Measurements from ENCODE around the gene TMPRSS2.

TMPRSS2 gene

DNA sequence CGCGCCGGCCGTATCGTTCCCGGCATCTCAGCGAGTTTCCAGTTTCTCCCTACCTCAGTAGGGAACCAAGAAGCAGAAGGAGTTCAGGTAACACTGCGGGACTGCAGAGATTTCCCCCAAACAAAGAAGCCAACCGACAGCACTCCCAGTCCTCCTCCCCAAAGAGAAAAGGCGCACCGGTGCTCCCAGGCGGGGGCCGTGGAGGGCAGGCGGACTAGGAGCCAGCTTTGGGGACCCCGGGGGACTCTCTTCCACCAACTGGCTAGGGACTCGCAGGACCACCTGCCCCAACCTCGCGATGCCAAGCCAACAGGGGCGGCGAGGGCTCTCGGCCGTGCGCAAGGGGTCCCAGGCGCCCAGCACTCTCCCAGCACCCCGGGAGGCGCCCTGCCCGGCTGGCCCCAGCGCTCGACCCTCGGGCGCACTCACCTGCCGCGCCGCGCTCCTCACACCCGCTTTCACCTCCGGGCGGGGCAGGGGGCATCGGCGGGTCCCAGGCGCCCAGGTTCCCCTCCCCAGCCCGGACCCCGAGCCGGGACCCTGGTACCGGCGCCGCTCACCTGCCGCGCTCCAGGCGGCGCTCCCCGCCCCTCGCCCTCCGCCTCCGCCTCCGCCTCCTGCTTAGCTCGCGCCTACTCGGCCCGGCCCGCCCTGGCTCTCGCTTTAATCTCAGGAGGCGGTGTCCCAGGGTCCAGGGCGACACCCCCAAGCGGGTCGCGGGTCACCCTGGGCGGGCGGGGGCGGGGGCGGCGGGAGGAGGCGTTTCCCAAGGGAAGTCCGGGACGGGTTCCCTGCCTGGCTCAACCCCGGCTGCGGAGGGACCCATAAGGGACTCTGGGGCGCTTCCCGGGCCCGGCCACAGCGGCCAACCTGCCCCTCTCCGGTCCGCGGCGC lies at the start of gene TMPRSS2:
Gene TMPRSS2 (minus strand): TSS at position 638 of the 894 bp plus-strand sequence. CDS start 10,025 bp downstream, outside the sequence.
- DNase-seq (ENCODE audit: low spot score): no peak

DNA sequence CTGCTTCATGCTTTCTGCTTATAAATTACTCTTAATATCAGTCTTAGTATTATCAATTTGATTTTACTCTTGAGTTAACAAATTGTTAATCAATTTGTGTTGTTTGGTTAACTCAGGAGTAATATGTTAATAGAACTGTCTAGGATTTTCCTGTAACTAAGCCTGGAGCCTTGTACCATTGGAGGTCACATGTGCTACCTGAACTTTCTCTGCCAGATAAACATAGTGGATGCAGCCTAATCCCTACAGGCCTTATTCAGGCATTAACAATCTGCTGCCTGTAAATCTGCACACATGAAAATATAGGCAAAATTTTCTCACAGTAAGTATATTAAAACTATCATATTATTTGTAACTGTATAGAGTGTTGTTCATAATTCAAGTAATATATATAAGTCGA lies 47.1 kb upstream of the TMPRSS2 start:
- DNase-seq (ENCODE audit: low spot score): no peak

DNA sequence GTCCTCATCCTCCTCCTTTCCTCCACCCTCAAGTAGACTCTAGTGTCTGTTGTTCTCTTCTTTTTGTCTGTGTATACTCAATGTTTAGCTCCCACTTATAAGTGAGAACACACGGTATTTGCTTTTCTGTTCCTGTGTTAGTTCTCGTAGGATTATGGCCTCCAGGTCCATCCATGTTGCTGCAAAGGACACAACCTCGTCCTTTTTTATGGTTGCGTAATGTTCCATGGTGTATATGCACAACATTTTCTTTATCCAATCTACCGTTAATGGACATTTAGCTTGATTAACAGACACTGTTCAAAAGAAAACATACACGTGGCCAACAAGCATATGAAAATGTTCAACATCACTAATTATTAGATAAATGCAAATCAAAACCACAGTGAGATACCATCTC lies 44.3 kb upstream of the TMPRSS2 start:
- no peak for DNase-seq (ENCODE audit: low spot score)

DNA sequence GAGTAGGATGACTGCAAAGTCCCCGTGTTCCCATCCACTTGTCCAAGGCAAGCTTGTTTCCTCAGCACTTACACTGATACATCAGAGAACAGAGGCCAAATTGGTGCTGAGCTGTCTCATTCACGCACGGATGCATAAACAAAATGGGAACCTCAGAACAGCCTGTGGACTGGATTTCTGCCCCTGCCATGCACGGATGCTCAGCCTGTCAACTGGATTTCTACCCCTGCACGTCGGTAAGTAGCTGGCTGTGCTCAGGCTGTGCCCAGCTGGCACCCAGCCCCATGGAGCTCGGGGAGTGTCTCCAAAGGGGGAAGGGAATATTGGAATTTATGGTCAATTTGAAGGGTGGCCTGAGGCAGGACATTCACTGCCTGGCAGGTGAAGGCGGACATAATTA lies 40.8 kb upstream of the TMPRSS2 start:
- DNase-seq (ENCODE audit: low spot score): no peak

DNA sequence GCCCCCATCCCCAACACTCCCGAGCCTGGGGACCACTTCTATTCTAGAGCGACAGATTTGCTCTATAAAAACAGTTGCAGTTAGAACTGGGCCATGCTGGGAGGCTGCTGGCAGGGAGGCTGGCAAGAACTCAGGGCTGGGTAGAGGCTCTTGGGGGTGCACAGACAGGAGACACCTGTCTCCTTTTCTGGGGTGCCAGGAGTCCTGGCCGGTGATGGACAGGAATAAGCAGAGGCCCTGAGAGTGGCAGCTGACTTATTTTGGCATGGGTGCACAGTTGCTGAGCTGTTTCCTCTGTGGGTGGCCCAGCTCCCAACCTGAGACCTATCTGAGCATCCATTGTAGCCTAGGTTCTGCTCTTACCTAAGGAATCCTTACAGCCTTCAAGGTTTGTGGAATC lies 39.2 kb upstream of the TMPRSS2 start:
- no peak for DNase-seq (ENCODE audit: low spot score)

DNA sequence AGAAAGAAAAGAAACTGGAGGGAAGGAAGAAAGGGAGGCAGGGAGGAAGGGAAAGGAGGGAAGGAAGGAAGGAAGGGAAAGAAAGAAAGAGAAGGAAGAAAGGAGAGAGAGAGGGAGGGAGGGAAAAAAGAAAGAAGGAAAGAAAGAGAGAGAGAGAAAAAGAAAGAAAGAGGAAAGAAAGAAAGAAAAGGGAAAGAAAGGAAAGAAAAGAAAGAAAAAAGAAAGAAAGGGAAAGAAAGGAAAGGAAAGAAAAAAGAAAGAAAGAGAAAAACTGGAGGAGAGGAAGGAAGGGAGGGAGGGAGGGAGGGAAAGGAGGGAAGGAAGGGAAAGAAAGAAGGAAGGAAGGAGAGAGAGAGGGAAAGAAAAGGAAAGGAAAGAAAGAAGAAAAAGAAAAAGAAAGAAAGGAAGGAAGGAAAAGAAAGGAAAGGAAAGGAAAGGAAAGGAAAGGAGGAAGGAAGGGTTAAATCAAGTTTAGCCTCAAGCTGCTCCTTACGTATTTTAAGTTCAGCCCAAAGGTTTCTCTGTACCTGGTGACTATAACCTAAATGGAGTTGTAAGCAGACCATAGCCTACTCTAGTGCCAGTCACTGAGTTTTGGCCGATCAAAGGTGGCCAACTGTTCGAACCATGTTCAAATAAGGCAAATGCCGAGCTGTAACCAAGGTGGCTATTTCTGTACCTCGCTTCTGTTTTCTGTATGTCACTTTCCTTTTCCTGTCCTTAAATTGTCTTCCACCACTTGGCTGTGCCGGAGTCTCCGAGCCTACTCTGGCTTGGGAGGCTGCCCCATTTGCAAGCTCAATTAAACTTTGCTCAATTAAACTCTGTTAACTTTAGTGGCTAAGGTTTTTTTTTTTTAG lies 37.8 kb upstream of the TMPRSS2 start:
- no peak for DNase-seq (ENCODE audit: low spot score)

DNA sequence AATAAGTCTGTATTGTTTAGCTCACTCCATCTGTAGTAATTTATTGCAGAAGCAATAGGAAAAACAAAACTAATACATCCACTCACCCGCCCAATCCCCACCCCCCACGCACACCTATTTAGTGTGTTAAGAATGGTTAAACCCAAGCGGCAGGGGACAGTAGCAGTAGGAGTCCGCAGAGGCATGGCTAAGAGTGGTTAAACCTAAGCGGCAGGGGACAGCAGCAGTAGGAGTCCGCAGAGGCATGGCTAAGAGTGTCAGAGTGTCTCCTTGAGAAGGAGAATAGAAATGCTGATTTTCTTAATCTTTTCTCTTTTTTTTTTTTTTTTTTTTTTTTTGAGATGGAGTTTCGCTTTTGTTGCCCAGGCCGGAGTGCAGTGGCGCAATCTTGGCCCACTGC lies 34.8 kb upstream of the TMPRSS2 start:
- DNase-seq (ENCODE audit: low spot score): no peak

DNA sequence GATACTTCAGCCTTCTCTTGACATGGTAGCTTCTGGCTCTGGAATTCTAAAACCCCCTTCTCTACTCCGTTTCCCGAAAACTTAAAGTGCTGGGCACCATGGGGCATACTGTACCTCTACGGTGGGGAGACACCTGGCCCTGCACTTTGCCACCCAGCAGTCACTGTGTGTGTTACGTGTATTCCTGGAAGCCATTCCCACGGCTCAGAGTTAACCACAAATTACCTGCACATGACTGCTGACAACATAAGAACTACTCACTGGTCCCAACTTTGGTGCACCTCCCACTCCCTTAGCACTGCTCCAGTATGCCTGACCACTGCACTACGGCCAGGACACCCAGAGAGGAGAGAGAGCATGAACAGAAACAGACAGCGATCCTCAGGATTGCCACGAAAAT lies 29.4 kb upstream of the TMPRSS2 start:
- DNase-seq (ENCODE audit: low spot score): no peak

DNA sequence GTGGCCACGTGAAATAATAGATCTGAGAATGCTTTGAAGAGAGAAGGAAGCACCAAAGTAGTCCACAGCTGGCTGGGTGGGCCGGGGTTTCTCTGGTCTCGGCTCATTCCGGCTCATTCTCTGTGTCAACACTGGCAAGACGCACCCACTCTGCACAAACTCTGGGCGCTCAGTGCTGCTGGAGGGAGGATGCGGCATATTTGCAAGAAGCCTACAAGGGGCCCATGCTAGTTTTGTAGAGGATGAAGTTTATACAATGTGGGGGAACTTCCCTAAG lies 28.8 kb upstream of the TMPRSS2 start:
- no peak for DNase-seq (ENCODE audit: low spot score)

DNA sequence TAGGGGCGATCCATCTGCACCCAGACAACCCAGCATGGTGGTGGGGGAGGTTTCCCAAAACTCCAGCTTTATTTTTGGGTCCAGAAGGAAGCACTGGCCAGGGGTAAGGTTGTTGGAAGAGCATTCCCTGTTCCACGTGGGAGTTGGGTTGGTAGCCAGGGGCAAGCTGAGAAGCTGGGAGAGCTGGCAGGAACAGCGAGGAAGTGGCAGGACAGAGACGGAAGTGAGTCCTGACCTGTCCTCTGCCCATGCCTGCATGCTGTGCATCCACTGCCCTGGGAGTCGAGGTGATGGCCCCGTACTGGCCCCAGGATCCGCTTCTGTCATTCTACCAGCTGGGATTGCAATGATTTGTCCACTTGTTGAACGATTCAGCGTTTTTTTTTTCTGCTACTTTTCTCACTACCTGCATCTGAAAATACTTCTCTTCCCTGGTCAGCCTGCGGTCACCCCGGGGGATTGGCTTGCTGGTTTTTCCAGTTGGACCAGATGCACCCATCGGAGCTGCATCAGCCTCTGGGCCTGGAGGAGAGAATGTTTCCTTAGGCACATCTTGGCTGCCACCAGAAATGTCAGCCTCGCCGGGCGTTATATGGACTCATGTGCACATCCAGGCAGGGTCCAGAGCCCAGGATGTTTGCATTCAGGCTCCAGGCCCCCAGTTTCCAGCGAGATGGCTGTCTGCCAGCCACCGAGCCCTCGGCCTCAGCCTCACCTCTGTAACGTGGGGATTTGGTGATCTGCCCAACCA lies 28.3 kb upstream of the TMPRSS2 start:
- no peak for DNase-seq (ENCODE audit: low spot score)

DNA sequence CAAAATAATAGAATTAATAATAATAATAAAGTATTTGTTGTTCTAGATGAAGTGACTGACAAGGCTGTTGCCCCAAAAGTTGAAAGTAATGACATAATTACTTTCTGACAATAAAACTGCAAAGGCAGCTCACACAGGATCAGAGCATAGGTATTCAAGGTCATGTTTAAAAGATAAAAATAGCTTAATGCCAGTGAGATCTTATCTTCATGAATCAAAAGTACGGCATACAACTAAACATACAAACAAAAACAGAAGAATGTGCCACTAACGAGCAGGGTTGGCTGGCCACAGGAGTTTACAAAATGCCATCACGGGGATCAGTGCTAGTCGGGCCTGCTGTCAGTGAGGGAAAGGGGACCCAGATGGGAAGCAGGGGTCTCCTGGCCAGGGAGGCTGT lies 22.4 kb upstream of the TMPRSS2 start:
- DNase-seq (ENCODE audit: low spot score): no peak

DNA sequence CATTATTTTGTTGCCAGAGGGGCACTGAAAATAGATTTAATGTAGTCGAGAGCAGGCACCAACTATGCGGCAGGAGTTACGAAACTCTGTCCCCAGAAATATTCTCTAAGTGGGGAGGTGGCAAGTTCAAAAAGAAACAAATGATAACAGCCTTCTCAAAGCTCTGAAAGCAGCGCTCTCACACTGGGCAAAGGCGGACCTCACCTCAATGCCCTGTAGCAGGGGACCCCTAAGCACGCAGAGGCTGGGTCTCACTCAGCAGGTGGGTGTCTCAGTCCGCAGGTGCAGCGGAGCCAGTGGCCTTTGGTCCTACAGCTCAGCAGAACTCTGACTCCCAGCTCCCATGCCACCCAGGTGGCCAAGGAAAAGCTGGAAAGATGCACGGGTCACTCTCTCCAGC lies 21.8 kb upstream of the TMPRSS2 start:
- no peak for DNase-seq (ENCODE audit: low spot score)

DNA sequence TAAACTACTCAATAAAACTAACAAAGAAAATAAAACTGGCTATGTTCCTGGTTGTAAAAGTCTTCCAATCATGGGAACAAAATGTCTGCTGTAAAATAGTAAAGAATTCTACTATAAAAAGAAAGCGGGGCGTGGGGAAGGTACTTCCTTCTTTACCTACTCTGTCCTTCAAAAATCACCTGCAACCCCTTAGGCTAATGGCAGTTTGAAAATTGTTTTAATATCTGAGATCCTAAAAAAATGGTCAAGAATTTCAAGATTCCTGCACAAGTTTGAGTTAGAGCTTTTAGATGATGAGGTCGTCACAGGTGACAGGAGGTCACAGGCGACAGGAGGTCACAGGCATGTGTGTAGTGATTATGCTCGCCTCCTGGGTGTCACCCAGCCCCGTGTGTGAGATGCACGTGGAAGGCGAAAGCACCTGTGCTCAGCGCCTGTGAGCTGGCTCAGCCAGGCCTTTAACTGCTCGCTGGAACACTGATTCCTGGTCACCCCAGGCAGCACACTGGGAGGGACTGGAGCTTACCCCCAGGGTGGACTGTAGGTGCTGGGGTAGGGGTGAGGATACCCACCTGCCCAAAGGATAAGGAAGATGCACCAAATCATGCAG lies 18.6 kb upstream of the TMPRSS2 start:
- no peak for DNase-seq (ENCODE audit: low spot score)

DNA sequence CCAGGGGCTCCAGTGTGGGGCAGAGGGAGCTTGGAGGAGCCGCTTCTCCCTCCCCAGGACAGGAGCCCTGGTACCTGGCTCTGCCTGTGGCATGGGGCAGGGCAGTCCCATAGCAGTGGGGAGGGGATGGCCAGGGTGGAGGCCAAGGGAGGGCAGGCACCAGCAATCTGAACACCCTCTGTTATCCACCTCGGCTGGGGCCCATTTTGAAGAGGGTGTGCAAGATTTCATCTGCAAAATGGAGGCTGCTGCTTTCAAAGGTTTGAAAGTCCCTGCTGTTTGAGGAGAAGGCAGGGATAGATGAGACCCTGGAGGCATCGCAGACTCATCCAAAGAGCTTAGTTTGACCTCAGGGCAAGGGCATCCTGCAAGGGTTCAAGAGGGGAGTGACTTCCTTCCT lies 15.2 kb upstream of the TMPRSS2 start:
- no peak for DNase-seq (ENCODE audit: low spot score)

DNA sequence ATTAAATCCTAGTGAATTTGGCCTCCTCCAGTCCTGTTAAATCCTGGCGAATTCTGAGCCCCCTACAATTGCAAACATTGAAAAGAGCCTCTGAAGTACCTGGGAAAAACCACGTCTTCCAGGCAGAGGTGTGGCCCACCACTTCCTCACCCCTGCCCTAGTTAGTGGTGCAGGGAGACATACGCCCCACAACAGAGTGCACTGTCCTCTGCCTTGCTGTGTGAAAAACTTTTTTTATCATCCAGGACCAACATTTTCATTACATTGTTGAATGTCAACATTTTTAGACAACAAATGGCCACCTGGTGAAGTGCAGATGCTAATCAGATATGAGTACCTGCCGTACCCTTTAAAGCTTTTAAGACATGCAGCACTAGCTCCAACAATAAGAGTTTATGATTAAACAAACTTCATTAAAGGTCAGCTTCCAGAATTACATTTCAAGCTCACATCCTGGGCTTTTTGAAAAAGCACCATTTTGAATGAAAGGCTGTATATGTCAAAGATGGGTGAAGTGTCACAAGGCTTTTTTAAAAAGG lies 13.6 kb upstream of the TMPRSS2 start:
- no peak for DNase-seq (ENCODE audit: low spot score)

DNA sequence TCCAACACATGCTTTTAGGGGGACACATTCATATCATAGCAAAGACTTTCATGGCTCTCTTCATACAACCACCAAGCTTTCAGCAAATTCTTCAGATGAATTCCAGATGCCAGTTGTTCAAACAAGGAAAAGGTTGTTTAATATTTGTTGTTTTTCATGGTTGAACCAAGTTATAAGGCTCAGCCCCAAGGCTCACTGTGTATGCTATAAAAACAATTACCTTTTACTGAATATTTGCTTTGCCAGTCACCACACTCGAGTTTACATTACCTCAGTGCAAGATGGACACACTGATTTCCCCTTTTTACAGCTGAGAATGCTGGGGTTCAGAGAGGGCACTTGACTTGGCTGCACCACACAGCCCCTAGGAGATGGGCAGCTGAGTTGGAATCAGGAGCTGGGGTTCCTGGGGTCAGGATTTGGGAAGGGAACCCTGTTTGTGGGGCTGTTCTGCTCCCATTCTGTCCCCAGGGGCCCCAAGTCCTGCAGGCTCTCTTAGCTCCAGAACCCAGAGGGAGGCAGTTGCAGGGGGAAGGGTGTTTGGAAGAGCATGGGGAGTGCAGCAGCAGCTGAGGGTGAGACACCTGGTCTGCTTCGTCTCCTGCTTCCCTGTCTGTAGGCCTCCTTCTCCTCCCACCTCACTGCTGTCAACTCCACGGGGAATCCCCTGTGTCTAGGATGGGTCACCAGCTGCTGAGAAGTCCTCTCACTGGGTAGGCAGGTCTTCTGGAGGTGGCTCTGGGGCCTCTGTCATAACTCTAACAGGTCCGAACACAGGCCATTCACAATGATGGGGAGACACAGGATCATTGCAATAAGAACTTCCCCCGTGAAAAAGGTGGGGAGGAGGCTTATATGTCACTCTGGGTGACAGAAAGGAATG lies 12.8 kb upstream of the TMPRSS2 start:
- no peak for DNase-seq (ENCODE audit: low spot score)

DNA sequence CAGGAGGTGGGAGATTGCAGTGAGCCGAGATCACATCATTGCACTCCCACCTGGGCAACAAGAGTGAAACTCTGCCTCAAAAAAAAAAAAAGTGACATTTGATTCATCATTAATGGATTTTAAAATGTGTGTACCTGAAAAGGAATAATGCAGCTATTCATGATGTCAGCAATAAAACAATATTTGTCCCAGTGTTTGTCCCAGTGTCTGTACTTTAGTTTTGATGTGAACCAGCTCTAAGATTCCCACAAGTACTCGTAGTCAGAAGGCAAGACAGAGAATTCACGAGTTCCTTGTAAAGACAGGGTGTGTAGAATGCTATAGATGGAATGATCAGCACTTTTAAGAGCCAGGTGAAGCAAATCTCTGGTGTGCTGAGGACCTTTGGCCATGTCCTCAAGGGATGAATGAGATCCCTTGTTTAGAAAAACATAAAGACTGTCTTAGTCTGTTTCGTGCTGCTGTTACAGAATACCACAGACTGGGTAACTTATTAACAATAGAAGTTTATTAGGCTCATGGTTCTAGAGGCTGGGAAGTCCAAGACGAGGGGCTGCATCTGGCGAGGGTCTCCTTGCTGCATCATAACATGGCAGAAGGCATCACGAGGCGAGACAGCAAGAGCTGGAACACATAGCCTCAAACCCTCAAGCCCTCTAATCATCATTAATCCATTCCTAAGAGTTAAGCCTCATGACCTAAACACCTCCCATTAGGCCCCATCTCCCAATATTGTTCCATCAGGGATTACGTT lies 12.0 kb upstream of the TMPRSS2 start:
- no peak for DNase-seq (ENCODE audit: low spot score)

DNA sequence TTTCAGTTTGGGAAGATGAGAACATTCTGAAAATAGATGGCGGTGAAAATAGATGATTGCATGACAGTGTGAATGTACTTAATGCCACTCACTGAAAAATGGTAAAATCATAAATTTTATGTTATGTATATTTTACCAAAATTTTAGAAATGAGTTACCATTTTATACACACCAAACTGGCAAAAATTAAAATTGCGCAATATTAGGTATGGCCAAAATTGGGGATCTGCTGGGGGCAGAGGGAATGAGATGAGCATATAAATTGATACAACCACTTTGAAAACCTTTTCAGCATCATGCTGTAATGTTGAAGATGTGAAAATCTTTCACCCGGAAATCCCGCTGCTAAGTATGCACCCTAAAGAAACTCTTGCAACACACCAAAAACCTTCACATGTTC lies 10.8 kb upstream of the TMPRSS2 start:
- no peak for DNase-seq (ENCODE audit: low spot score)

DNA sequence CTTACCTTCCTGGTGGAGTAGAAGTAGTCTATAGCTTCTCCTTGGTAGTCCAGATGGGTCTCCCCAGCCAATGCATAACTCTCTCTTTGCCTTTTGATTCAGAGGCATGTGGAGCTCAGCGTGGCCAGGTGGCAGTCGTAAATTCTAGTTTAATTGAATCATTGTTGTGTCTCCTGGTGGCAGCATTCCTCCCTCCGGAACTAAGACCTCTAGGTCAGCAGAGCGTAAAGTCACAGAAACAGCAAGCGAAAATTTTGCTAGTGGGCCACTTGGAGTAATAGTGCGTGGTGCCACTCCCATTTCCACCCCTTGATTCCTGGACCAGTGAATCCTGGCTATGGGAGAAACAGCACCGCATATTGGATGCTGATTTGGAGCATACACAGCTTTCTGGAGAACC lies 3.9 kb upstream of the TMPRSS2 start:
- DNase-seq (ENCODE audit: low spot score): no peak

DNA sequence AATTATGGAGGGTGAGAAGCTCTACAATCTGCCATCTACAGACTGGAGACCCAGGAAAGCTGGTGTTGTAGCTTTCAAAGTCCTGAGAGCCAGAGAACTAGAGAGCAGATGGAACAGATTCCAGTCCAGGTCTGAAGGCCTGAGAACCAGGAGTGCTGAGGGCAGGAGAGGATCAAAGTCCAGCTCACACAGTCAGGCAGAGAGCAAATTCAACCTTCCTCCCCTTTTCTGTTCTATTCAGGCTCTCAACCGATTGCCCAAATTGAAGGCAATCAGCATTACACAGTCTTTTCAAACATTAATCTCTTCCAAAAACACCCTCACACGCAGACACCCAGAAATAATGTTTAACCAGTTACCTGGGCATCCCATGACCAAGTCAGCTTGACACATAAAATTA lies 2.5 kb upstream of the TMPRSS2 start:
- no peak for DNase-seq (ENCODE audit: low spot score)
